GM23338 (cell line): Measurements from ENCODE around the gene CCDC40. TPM values are rescaled to one million over a fixed set of nuclear protein-coding genes. Genes with fewer than 3 reads are reported as not detected.

Experiments
- ATAC-seq: fragments of 200-7000 bp; cut with Tn5 transposase; 3 replicates; pipeline ENCODE4 v1.9.1; 2020
- DNase-seq: peaks from one replicate; pipeline ENCODE4 v3.0.0-alpha.2; 2015; ENCODE audit warnings: low spot score
- H2AFZ ChIP-seq: fragments of 200-600 bp; sonication (generic); 2 replicates; pipeline ENCODE4 v1.8.0; 2016; ENCODE audit warnings: antibody characterized with exemption, mild to moderate bottlenecking, moderate library complexity
- H3F3A ChIP-seq: fragments of 200-600 bp; sonication (generic); replicated peaks from 2 replicates; pipeline ENCODE4 v1.8.0; 2017; ENCODE audit warnings: antibody characterized with exemption, mixed run types, low read depth
- H3K27ac ChIP-seq: fragments of 200-600 bp; sonication (generic); 2 replicates; pipeline ENCODE4 v1.6.1; 2016; ENCODE audit warnings: low read depth
- H3K27me3 ChIP-seq: fragments of 200-600 bp; sonication (generic); 2 replicates; pipeline ENCODE4 v1.8.0; 2016; ENCODE audit warnings: mild to moderate bottlenecking, mixed run types, moderate library complexity; ENCODE audit not compliant: insufficient read depth
- H3K36me3 ChIP-seq: fragments of 200-600 bp; sonication (generic); 2 replicates; pipeline ENCODE4 v1.8.0; 2016; ENCODE audit warnings: mild to moderate bottlenecking; ENCODE audit not compliant: insufficient read depth
- H3K4me1 ChIP-seq: fragments of 200-600 bp; sonication (generic); 2 replicates; pipeline ENCODE4 v1.8.0; 2016; ENCODE audit warnings: mild to moderate bottlenecking, moderate library complexity; ENCODE audit not compliant: insufficient read depth
- H3K4me2 ChIP-seq: fragments of 200-600 bp; sonication (generic); 2 replicates; pipeline ENCODE4 v1.7.1; 2017; ENCODE audit warnings: mixed run types
- H3K4me3 ChIP-seq: fragments of 200-600 bp; sonication (generic); 2 replicates; pipeline ENCODE4 v1.6.1; 2016; ENCODE audit warnings: mixed run types
- H3K79me2 ChIP-seq: fragments of 200-600 bp; sonication (generic); replicated peaks from 2 replicates; pipeline ENCODE4 v1.8.0; 2017; ENCODE audit warnings: mild to moderate bottlenecking; ENCODE audit not compliant: insufficient read depth
- H3K9me2 ChIP-seq: fragments of 200-600 bp; sonication (generic); 2 replicates; pipeline ENCODE4 v1.8.0; 2017; ENCODE audit not compliant: insufficient read depth
- H4K20me1 ChIP-seq: fragments of 200-600 bp; sonication (generic); replicated peaks from 2 replicates; pipeline ENCODE4 v1.8.0; 2017; ENCODE audit warnings: mild to moderate bottlenecking; ENCODE audit not compliant: insufficient read depth
- H3K27ac Mint-ChIP-seq: 2 replicates; pipeline ENCODE4 v1.8.0; 2020; ENCODE audit warnings: inconsistent platforms, mild to moderate bottlenecking, moderate library complexity, mixed read lengths
- H3K27me3 Mint-ChIP-seq: 3 replicates; pipeline ENCODE4 v1.8.0; 2022; ENCODE audit warnings: low read depth, mild to moderate bottlenecking, moderate library complexity, mixed read lengths, inconsistent platforms; ENCODE audit not compliant: insufficient read depth, poor library complexity
- H3K36me3 Mint-ChIP-seq: 3 replicates; pipeline ENCODE4 v1.8.0; 2021; ENCODE audit warnings: low read depth, mild to moderate bottlenecking, inconsistent platforms, moderate library complexity, mixed read lengths
- H3K4me1 Mint-ChIP-seq: 3 replicates; pipeline ENCODE4 v1.8.0; 2020; ENCODE audit warnings: mild to moderate bottlenecking, inconsistent platforms, mixed read lengths
- H3K4me3 Mint-ChIP-seq: 3 replicates; pipeline ENCODE4 v1.8.0; 2021; ENCODE audit warnings: moderate library complexity, mild to moderate bottlenecking, inconsistent platforms, mixed read lengths
- H3K9me3 Mint-ChIP-seq: 3 replicates; pipeline ENCODE4 v1.8.0; 2020; ENCODE audit warnings: moderate library complexity, mild to moderate bottlenecking, inconsistent platforms, mixed read lengths
- CTCF ChIP-seq, 2 experiments: fragments of 200-600 bp in 1 of 2; sonication (generic) in 1 of 2; conservative IDR thresholded peaks; 2 replicates each; pipeline versions ENCODE4 v1.5.1 to v1.6.1; 2016 to 2017; ENCODE audit warnings: antibody characterized with exemption in 2 of 2, low read depth in 2 of 2, mild to moderate bottlenecking in 2 of 2, moderate library complexity in 1 of 2
- ETS1 ChIP-seq: IDR thresholded peaks from 2 replicates; pipeline ENCODE4 v1.6.1; 2016; ENCODE audit warnings: antibody characterized with exemption
- EZH2 ChIP-seq: fragments of 200-600 bp; sonication (generic); IDR thresholded peaks from one replicate; pipeline ENCODE4 v1.8.0; 2017; ENCODE audit warnings: antibody characterized with exemption, mild to moderate bottlenecking, low read depth; ENCODE audit not compliant: unreplicated experiment
- NANOG ChIP-seq: IDR thresholded peaks from 2 replicates; pipeline ENCODE4 v1.6.1; 2016; ENCODE audit warnings: antibody characterized with exemption, borderline replicate concordance
- POLR2AphosphoS5 ChIP-seq: IDR thresholded peaks from 2 replicates; pipeline ENCODE4 v1.6.1; 2016; ENCODE audit warnings: antibody characterized with exemption, low read depth
- ZNF462 ChIP-seq: fragments of 250-450 bp; sonication (Bioruptor Pico); IDR thresholded peaks from 2 replicates; pipeline ENCODE4 v1.5.0; 2020; ENCODE audit warnings: mild to moderate bottlenecking, moderate library complexity
- polyA plus RNA-seq: library from polyadenylated mRNA; unstranded; fragments of >200 nt; fragmentation: Nextera tagmentation; extraction: Ambion mirVana; gene quantifications from 2 replicates; pipeline ENCODE4 v1.2.1, GENCODE V29; 2016
- total RNA-seq: library from RNA; depleted of rRNA; stranded (reverse); fragments of >200 nt; shearing (Covaris generic); gene quantifications from 2 replicates; pipeline ENCODE4 v1.2.3, GENCODE V29; 2014

The CCDC40 gene
- total and polyA plus RNA-seq, 2 experiments from 2014 or later, result 7.6 to 8.1 TPM

GRCh38 chr17:80060644-80061043 lies 24.2 kb downstream of the CCDC40 start (continued):
- no peak for TF ChIP-seq ZNF462 (CRISPR knock-in tag)
- TF ChIP-seq ETS1, result no peak
- no peak for TF ChIP-seq EZH2
- no peak for TF ChIP-seq POLR2AphosphoS5
- no peak for TF ChIP-seq NANOG
- no peak for TF ChIP-seq CTCF (conservative IDR thresholded peaks at IDR 0.05; ENCODE audit: low read depth in 2 of 2)

- no peaks in the 10 kb centered on the region for H3K36me3 ChIP-seq
- H3K9me3 Mint-ChIP-seq, result no peaks in the 10 kb centered on the region
- no peaks in the 10 kb centered on the region for H3K27me3 ChIP-seq
- H3K4me3 Mint-ChIP-seq, result no peak overlapping the region; the same call in 2 of the 3 replicates
- H2AFZ ChIP-seq, result no peak overlapping the region
- H3K27ac ChIP-seq, result no peak overlapping the region
- no peak overlapping the region for H3K4me2 ChIP-seq
- no peak for ATAC-seq
- no peak for DNase-seq
- peaks cover 11% of the 10 kb centered on the region; the same call in 1 of the 2 replicates for H3K4me1 ChIP-seq
- no peak for TF ChIP-seq POLR2AphosphoS5
- no peak for TF ChIP-seq ZNF462 (CRISPR knock-in tag)
- no peak for TF ChIP-seq NANOG
- H3F3A ChIP-seq, result peaks cover 18% of the 10 kb centered on the region
- H3K27me3 Mint-ChIP-seq, result peaks cover 14% of the 10 kb centered on the region
- H3K27ac Mint-ChIP-seq, result no peak overlapping the region
- no peaks in the 10 kb centered on the region; the same call in 1 of the 3 replicates for H3K36me3 Mint-ChIP-seq
- H4K20me1 ChIP-seq, result no peaks in the 10 kb centered on the region
- H3K4me1 Mint-ChIP-seq, result peaks cover 12% of the 10 kb centered on the region
- H3K79me2 ChIP-seq, result no peaks in the 10 kb centered on the region
- no peaks in the 10 kb centered on the region for H3K9me2 ChIP-seq
- H3K4me3 ChIP-seq, result no peak overlapping the region
Observed at GRCh38 chr17:80061421-80061820, 25.0 kb downstream of the CCDC40 start.
